GM12892 (cell line): ENCODE results near the gene BAHD1.

ENCODE experiments used
- DNase-seq: peaks from one replicate; pipeline ENCODE4 v3.0.0; 2011; ENCODE audit not compliant: insufficient read length
- FAIRE-seq: peaks from 2 replicates; lab custom pipeline; 2011; peaks lifted over from hg19 to GRCh38; lab: Jason Lieb, UNC
- POLR2A ChIP-seq: IDR thresholded peaks from 2 replicates; pipeline ENCODE4 v1.6.1; 2011; ENCODE audit warnings: low read depth, low read length, control low read depth
- POLR2AphosphoS5 ChIP-seq: IDR thresholded peaks from 2 replicates; pipeline ENCODE4 v1.6.1; 2011; ENCODE audit warnings: low read depth, low read length, control low read depth
- TAF1 ChIP-seq: IDR thresholded peaks from 2 replicates; pipeline ENCODE4 v1.6.1; 2011; ENCODE audit warnings: low read depth, mild to moderate bottlenecking, control low read depth, low read length, borderline replicate concordance

Gene BAHD1

GRCh38 chr15:40498418-40498817 lies 57.7 kb downstream of the BAHD1 start:
- TF ChIP-seq TAF1 (no peak), POLR2A (no peak), POLR2AphosphoS5 (no peak)
- DNase-seq (no peak), FAIRE-seq (no peak)

GRCh38 chr15:40498891-40499290 lies 58.1 kb downstream of the BAHD1 start:
- TF ChIP-seq POLR2AphosphoS5 (no peak), POLR2A (no peak), TAF1 (no peak)
- DNase-seq (no peak), FAIRE-seq (no peak)

GRCh38 chr15:40499931-40500330 lies 59.2 kb downstream of the BAHD1 start:
- no peak for FAIRE-seq
- no peak for DNase-seq
- TF ChIP-seq TAF1, result no peak
- no peak for TF ChIP-seq POLR2A

DNA sequence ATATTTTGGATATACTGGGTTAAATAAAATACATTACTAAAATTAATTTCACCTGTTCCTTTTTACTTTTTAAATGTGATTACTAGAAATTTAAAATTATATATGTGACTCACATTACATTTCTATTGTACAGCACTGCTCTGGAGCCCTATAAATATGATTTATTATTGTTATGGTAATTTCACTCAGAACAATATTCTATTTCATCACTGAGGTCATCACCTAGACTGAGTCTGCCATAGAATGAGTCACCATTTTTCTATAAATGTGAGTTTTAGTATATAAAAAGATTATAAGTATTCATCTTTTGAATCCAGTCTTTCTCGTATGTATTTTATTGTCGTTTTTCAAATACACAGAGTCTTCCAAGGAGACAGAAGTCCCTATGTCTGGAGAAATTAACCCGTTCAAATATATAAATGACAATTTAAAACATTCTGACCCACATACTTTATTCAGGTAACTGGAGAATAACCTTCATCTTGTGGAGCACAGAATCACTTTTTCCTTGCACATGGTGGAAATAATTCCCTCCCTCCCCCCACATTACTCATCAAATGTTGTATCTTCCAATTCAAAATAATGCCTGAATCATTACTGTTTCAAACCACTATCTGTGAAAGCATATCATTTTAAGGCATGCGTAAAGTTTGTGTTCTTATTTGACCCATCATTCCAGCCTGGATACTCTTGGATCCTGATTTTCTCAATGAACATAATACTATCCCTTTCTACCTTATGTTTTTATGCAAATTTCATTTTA lies 60.0 kb downstream of the BAHD1 start:
- DNase-seq, result no peak
- no peak for TF ChIP-seq POLR2A
- no peak for TF ChIP-seq POLR2AphosphoS5
- TF ChIP-seq TAF1, result no peak
- no peak for FAIRE-seq

- no peak for DNase-seq
- no peak for FAIRE-seq
- no peak for TF ChIP-seq POLR2AphosphoS5
- no peak for TF ChIP-seq TAF1
- no peak for TF ChIP-seq POLR2A
These were observed 60.7 kb downstream of the BAHD1 start for GRCh38 chr15:40501487-40501886.

DNA sequence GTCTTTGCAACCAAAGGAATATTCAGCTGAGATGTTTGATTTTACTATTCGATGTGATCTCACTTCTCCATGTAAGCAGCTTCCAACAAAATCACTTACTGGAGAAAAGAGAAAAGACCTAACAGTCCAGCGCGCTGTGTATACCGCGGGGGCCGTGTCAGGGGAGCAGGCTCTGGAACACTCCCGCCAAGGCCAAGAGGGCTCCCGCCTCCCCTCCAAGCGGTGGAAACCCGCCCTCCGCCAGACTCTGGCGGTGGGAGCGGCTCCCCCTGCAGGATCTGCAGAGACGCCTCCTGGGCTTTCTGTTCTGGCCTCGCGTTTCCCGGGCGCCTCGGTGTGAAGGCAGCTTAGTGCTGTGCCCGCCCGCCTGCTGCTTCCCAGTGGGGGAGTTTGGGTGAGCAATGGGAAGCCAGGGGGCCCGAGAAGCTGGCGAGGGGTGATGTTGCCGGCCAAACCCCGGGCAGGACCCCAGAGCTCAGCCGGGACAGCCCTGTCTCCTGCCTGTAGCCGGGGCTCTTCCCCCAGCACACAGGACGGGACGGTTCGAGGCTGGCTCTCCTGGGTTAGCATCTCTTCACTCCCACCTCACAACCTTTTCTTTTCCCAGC lies 66.3 kb downstream of the BAHD1 start:
- DNase-seq, result peak; percentile 63
- TF ChIP-seq POLR2A (no peak), POLR2AphosphoS5 (no peak), TAF1 (no peak)
- no peak for FAIRE-seq

- no peak for TF ChIP-seq POLR2AphosphoS5
- no peak for TF ChIP-seq POLR2A
- no peak for TF ChIP-seq TAF1
- FAIRE-seq (peak; percentile 56), DNase-seq (no peak)
These were observed 67.5 kb downstream of the BAHD1 start for GRCh38 chr15:40508216-40508615.

DNA sequence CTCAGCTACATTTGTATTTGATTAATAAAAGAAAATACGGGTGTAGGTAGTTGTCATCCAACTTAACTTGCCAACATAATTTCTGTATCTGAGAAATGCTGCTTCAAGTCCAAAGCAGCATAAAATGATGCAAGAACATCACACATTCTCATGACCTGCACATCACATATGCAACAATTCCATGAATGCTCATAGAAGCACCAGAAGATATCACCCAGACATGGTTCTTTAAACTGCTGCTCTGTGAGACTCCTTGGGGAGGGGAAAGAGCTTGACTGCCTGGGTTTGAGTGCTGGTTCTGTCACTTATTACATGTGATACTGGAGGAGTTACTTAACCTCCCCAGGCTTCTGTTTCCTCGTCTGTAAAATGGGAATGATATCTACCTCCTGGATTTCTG lies 69.4 kb downstream of the BAHD1 start:
- no peak for DNase-seq
- no peak for FAIRE-seq
- TF ChIP-seq POLR2A (no peak), TAF1 (no peak), POLR2AphosphoS5 (no peak)

DNA sequence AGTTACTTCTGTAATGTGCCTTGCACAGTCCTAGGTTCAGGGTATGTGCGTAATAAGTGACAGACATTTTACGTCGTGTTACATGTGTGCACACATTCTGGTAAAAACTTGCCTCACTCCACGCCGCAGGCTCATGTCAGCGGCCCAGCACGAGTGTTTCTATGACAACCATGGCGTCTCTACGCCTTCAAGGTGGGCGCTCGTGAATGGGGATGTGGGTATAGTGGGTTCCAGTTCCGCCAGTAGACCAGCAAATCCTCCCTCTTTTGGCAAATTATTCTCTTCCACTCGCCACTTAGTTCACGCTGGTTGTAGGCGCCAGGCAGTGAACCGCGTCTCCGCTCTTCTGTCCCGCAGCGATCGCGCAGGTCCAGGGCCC lies 70.3 kb downstream of the BAHD1 start:
- FAIRE-seq (no peak), DNase-seq (no peak)
- TF ChIP-seq POLR2A, result no peak
- TF ChIP-seq POLR2AphosphoS5, result no peak
- no peak for TF ChIP-seq TAF1

DNA sequence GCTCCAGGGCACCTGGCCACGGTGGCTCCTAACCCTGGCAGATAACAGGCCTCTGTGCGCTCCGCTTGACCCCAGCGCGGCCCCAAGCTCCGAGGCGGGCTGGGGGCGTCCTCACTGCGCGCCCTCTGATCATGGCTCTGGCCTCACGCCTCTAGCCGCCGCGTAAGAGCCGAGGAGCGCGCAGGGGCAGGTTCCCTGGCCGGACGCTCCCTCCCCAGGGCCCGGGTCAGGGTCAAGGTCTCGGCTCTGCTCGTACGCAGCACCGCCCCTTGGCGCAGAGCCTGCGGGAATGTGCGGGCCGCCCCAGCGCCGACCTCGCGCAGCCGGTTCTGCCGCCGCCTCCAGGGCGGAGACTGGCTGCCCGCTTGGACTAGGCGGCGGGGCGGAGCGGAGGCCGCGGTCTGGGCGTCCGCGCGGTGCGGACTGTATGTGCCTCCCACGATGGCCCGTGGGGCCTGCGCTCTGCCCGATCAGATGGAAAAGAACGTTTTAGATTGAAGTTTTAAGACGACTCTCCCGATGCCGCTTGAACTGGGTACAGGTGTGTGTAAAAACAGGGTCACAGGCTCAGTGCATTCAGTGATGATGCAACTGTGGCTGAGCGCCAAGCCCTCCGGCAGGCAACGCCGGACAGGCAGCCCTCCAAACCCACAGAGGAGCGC lies 70.8 kb downstream of the BAHD1 start:
- DNase-seq, result peak; percentile 50
- no peak for FAIRE-seq
- TF ChIP-seq POLR2A (no peak), POLR2AphosphoS5 (no peak), TAF1 (no peak)

GRCh38 chr15:40512440-40512839 lies 71.7 kb downstream of the BAHD1 start:
- DNase-seq (no peak), FAIRE-seq (no peak)
- TF ChIP-seq TAF1, result no peak
- no peak for TF ChIP-seq POLR2A
- no peak for TF ChIP-seq POLR2AphosphoS5
